ENCODE measurements around the gene ANKRD13A.

DNA sequence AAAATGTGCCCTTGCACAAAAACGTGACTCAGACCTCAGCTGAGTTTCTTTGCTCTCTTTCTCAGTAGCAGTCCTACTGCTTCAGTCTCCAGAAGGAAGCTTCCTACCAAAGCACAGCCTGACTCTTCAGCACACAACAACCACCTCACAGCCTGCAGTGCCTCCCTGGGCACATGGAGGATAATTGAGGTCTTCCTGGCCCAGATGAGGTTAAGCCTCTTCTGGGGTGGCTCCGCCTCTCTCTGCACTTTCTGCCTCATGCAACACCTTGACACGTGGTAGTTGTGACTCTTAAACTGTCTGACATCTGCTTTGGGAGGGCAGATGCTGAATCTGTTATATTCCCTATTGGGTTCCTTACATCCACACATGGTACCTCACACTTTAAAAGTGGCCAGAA lies 36.8 kb upstream of the ANKRD13A start:
- no peak for TF ChIP-seq POLR2A (IDR thresholded peaks at IDR 0.05; ENCODE audit: low read length)
- no peak for TF ChIP-seq GATA1 (IDR thresholded peaks at IDR 0.05; ENCODE audit: low read depth, low read length)

Data from erythroblast (primary cell).